ENCODE data around the gene GFOD2.

The GFOD2 gene

GRCh38 chr16:67731071-67731752 lies 12.1 kb upstream of the GFOD2 start:
- no peak for DNase-seq

GRCh38 chr16:67730326-67730725 lies 11.2 kb upstream of the GFOD2 start:
- no peak for DNase-seq

GRCh38 chr16:67729636-67730248 lies 10.6 kb upstream of the GFOD2 start:
- no peak for DNase-seq

GRCh38 chr16:67727521-67728485 lies 8.7 kb upstream of the GFOD2 start:
- no peak for DNase-seq

GRCh38 chr16:67726106-67727034 lies 7.3 kb upstream of the GFOD2 start:
- DNase-seq: no peak

- DNase-seq: no peak
Observed at GRCh38 chr16:67723911-67724305, 4.8 kb upstream of the GFOD2 start.

GRCh38 chr16:67723151-67723910 lies 4.2 kb upstream of the GFOD2 start:
- no peak for DNase-seq

DNA sequence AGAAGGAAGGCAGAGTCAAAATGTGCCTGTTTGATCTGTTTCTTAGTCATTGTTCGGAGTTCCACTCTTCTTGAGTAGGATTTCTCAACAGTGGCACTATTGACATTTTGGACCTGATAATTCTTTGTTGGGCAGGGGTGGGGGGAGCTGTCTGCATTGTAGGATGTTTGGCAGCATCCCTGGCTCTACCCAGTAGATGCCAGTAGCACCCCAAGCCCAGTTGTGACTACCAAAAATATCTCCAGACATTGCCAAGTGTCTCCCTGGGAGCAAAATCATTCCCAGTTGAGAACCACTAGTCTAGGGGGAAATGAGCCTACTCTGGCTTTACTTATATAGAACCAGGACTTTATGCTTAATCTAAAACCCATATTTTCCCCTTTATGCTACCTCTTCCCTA lies 1.1 kb upstream of the GFOD2 start:
- no peak for DNase-seq

- DNase-seq: peak; percentile 24
Observed at GRCh38 chr16:67719778-67720144, 645 bp upstream of the GFOD2 start.

DNA sequence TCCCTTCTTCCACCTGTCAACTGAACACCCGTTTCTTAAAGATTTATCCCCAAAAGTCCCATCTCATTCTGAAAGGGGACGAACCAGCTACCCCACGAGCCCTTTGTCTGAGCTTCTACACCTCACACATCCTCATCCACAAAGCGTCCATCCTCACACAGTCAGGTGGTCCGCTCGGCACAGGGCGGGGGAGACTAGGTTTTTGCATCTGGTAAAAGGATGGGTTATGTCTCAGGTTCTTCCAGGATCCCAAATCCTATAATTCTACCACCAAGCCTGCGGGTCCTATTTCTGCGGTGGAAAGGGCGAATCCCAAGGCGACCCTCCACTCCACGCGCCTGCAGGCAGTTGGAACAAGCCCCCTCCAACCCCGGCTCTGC lies 458 bp downstream of the GFOD2 start:
- DNase-seq: peak; percentile 22

- DNase-seq: no peak
Observed at GRCh38 chr16:67716097-67716496, 3.0 kb downstream of the GFOD2 start.

DNA sequence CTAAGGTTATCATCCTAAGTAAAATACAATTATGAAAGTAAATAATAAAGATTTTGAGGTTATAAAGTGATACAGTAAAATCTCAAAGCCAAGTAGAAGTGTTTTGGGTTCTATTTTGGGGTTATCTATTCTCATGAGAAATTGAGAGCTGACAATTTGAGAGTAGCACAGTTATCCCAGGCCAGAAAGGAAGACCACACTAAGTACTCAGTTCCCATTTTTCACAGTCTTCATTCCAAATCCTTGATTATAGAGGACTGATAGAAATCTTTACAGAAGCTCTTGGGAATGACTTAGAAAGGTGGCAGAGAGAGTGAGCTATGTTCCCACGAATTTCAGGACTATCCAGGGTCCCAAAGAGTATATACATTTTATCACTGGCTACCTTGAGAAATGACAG lies 4.6 kb downstream of the GFOD2 start:
- no peak for DNase-seq

GRCh38 chr16:67713647-67714273 lies 5.4 kb downstream of the GFOD2 start:
- no peak for DNase-seq

- no peak for DNase-seq
Observed at GRCh38 chr16:67710607-67711006, 8.5 kb downstream of the GFOD2 start.

- DNase-seq: no peak
Observed at GRCh38 chr16:67709050-67709449, 10.1 kb downstream of the GFOD2 start.

GRCh38 chr16:67708368-67708771 lies 10.7 kb downstream of the GFOD2 start:
- DNase-seq: no peak

DNA sequence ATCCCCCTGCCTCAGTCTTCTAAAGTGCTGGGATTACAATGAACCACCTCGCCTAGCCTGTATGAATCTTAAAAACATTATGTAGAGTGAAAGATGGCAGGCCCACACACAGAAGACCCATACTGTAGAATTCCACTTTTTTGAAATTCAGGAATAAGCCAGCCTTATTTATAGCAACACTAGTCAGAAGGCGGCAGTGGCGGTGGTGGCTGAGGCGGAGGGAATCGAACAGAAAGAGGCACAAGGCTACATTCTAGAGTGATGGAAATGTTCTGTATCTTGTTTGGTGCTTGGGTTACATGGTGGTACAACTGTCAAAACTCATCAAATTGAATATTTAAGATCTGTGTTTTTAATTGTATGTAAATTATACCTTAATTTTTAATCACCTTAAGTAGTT lies 11.3 kb downstream of the GFOD2 start:
- no peak for DNase-seq

DNA sequence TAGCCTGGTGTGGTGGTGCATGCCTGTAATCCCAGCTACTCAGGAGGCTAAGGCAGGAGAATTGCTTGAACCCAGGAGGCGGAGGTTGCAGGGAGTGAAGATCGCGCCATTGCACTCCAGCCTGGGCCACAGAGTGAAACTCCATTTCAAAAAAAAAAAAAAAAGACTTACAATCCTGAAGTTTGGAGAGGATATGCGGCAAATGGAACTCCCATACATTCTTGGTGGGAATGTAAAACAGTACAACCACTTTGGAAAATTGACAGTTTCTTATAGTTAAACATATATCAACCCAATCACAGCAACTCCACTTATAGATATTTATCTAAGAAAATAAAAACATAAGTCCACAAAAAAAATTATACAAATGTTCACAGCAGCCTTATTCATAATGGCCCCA lies 11.9 kb downstream of the GFOD2 start:
- no peak for DNase-seq

DNA sequence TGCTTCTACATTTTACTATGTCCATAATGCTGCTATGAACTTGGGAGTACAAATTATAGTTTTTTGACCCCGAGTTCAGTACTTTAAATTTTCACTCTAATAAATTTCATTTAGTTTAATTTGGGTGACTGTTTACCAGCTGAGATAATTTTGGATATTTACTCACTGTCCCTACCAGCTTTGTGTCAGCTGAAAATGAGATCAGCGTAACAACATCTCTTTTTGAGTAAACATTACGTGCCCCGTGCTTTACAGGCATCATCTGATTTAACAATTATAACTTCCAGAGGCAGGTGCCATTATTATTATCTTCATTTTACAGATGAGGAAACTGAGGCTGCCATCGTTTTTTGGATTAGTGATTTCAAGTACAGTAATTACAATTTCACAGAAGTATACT lies 15.0 kb downstream of the GFOD2 start:
- no peak for DNase-seq

GRCh38 chr16:67703626-67704025 lies 15.5 kb downstream of the GFOD2 start:
- no peak for DNase-seq

GRCh38 chr16:67702130-67702529 lies 17.0 kb downstream of the GFOD2 start:
- no peak for DNase-seq

Measured in CD4-positive, alpha-beta T cell treated with Interleukin-17A for 4 hours (primary cell).